Chondrocyte (in vitro differentiated cells): ENCODE results near the gene OVCH1. TPM values are rescaled to one million over a fixed set of nuclear protein-coding genes. Genes with fewer than 3 reads are reported as not detected.

Experiments
- DNase-seq: peaks from one replicate; pipeline ENCODE4 v3.0.0; 2021; ENCODE audit warnings: mixed read lengths, low spot score
- H3K27ac Mint-ChIP-seq: one replicate; pipeline ENCODE4 v1.8.0; 2021; ENCODE audit warnings: mild to moderate bottlenecking, moderate library complexity, mixed read lengths; ENCODE audit not compliant: unreplicated experiment
- H3K27me3 Mint-ChIP-seq: 2 replicates; pipeline ENCODE4 v1.8.0; 2021; ENCODE audit warnings: low read depth, mixed read lengths
- H3K36me3 Mint-ChIP-seq: 2 replicates; pipeline ENCODE4 v1.8.0; 2021; ENCODE audit warnings: low read depth, mixed read lengths
- H3K4me1 Mint-ChIP-seq: 2 replicates; pipeline ENCODE4 v1.8.0; 2021; ENCODE audit warnings: low read depth, mild to moderate bottlenecking, mixed read lengths
- H3K4me3 Mint-ChIP-seq: one replicate; pipeline ENCODE4 v1.8.0; 2021; ENCODE audit warnings: mild to moderate bottlenecking, moderate library complexity, mixed read lengths; ENCODE audit not compliant: unreplicated experiment
- H3K9me3 Mint-ChIP-seq: 2 replicates; pipeline ENCODE4 v1.8.0; 2021; ENCODE audit warnings: low read depth, mixed read lengths
- total RNA-seq: library from RNA; stranded (reverse); gene quantifications from 3 replicates; pipeline ENCODE4 v1.2.1, GENCODE V29; 2021
- TF ChIP-seq, protein P1 (sequence below): fragments of 200-600 bp; sonication (generic); IDR thresholded peaks from 2 replicates; pipeline ENCODE4 v1.5.0; 2021; ENCODE audit warnings: antibody characterized with exemption, mild to moderate bottlenecking, moderate library complexity

OVCH1 gene
- total RNA-seq, 1 donor from 2014 or later: 0.20 TPM

DNA sequence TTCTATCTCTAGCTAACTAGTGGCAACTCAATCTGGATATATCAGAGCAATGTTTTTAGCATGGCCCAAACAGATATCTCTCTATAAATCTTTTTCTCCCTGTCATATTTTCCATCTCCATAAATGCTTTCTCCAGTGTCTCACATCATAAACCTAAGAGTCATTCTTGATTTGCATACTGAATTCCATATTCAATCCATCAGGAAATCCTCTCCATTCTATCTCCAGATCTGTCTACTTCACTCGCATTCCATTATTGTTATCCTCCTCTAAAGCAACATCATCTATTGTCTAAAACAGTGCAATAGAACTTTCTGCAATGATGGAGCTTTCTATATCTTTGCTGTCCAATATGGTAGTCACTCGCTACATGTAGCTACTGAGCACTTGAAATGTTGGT lies 71.0 kb downstream of the OVCH1 start:
- Mint-ChIP-seq H3K4me1 (peaks cover 30% of the 10 kb centered on the region), H3K9me3 (peaks cover 15% of the 10 kb centered on the region), H3K27ac (no peak overlapping the region), H3K4me3 (no peak overlapping the region), H3K27me3 (no peaks in the 10 kb centered on the region), H3K36me3 (peaks cover 5% of the 10 kb centered on the region)
- no peak for DNase-seq
- TF ChIP-seq, protein P1, sequence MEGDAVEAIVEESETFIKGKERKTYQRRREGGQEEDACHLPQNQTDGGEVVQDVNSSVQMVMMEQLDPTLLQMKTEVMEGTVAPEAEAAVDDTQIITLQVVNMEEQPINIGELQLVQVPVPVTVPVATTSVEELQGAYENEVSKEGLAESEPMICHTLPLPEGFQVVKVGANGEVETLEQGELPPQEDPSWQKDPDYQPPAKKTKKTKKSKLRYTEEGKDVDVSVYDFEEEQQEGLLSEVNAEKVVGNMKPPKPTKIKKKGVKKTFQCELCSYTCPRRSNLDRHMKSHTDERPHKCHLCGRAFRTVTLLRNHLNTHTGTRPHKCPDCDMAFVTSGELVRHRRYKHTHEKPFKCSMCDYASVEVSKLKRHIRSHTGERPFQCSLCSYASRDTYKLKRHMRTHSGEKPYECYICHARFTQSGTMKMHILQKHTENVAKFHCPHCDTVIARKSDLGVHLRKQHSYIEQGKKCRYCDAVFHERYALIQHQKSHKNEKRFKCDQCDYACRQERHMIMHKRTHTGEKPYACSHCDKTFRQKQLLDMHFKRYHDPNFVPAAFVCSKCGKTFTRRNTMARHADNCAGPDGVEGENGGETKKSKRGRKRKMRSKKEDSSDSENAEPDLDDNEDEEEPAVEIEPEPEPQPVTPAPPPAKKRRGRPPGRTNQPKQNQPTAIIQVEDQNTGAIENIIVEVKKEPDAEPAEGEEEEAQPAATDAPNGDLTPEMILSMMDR: no peak

DNA sequence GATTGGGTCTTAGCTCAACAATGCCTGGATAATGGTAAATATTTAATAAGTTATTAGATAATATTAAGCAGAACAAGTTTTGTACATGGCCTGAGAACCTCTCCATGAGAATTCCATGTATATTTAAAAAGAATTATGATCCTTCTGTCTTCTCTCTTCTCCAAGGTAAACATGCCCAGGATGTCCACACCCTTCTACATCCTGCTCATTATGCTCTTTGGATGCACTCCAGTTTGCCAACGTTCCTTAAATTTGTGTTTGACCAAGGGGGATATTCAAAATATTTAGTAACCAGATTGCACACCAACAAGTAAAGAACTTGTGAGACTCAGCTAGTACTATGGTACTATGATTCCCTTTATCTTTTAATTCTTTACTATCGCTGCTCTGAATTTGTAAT lies 71.8 kb downstream of the OVCH1 start:
- DNase-seq: no peak

DNA sequence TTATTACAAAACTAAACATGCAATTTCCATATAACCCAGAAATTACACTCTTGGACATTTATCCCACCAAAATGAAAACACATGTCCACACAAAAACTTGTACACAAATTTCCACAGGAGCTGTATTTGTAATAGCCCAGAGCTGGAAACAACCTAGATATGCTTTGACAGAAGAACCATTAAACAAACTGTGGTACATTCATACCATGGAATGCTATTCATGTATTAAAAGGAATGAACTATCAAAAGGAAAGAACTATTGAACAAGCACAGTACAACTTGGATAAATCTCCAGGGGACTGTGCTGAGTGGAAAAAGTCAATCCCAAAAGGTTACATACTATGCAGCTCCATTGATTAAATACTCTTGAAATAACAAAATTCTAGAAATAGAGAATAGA lies 80.7 kb downstream of the OVCH1 start:
- H3K27me3 Mint-ChIP-seq: peaks cover 11% of the 10 kb centered on the region
- H3K4me3 Mint-ChIP-seq: no peak overlapping the region
- H3K27ac Mint-ChIP-seq: no peak overlapping the region
- peaks cover 5% of the 10 kb centered on the region for H3K36me3 Mint-ChIP-seq
- TF ChIP-seq, protein P1: no peak
- DNase-seq: no peak
- peaks cover 12% of the 10 kb centered on the region for H3K4me1 Mint-ChIP-seq
- peaks cover 7% of the 10 kb centered on the region for H3K9me3 Mint-ChIP-seq

More for the DNA sequence above, 71.8 kb downstream of the OVCH1 start:
- peaks cover 15% of the 10 kb centered on the region for H3K9me3 Mint-ChIP-seq
- no peak overlapping the region for H3K4me3 Mint-ChIP-seq
- TF ChIP-seq, protein P1: no peak
- peaks cover 2% of the 10 kb centered on the region for H3K27me3 Mint-ChIP-seq
- H3K36me3 Mint-ChIP-seq: peaks cover 5% of the 10 kb centered on the region
- peaks cover 30% of the 10 kb centered on the region for H3K4me1 Mint-ChIP-seq
- peak overlapping the region; percentile 42 for H3K27ac Mint-ChIP-seq

DNA sequence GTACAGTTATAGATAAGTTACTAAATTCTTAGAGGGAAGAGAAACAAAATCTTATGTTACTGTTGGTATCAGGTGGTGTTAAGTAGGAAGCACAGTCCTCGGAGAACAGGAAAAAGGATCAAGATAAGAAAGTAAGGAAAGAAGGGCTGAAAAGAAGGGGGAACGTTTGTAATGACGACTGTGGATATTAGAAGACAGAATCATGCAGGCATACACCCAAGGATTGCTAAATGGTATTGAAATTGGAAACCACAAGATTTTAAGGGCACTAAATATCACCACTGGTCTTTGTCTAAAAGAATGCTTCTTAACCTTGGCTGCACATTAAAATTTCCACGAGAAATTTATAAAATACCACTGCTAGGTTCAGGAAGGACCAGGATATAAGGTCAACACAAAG lies 82.4 kb downstream of the OVCH1 start:
- peaks cover 12% of the 10 kb centered on the region for H3K9me3 Mint-ChIP-seq
- TF ChIP-seq, protein P1: no peak
- H3K27ac Mint-ChIP-seq: no peak overlapping the region
- no peak overlapping the region for H3K4me3 Mint-ChIP-seq
- H3K27me3 Mint-ChIP-seq: peaks cover 9% of the 10 kb centered on the region
- peaks cover 12% of the 10 kb centered on the region for H3K4me1 Mint-ChIP-seq
- H3K36me3 Mint-ChIP-seq: peaks cover 5% of the 10 kb centered on the region
- DNase-seq: no peak

DNA sequence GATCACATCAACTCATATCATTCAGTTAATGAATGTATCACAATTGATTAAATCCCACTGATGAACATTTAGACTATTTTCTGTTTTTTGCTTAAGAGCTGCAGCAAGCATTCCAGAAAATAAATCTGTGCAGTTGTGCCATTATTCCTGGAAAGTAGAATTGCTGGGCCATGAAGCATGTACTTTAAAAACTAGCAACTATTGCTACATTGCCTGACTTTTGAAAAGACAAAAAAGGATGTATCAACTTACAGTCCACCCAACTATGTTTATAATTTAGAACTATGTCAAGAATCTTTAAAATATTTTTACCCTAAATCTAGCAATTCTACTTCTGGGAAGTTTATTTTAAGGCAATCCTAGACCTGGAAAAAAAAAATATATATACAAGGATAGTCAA lies 83.1 kb downstream of the OVCH1 start:
- Mint-ChIP-seq H3K36me3 (peaks cover 11% of the 10 kb centered on the region), H3K4me3 (no peak overlapping the region), H3K27me3 (peaks cover 14% of the 10 kb centered on the region), H3K9me3 (peaks cover 20% of the 10 kb centered on the region), H3K4me1 (peaks cover 12% of the 10 kb centered on the region), H3K27ac (no peak overlapping the region)
- no peak for DNase-seq
- TF ChIP-seq, protein P1: no peak
